Stimulated activated CD4-positive, alpha-beta T cell treated with anti-CD3 and anti-CD28 coated beads, Interleukin-12 subunit alpha, Interleukin-12 subunit beta, amount 100 ng/mL, for 48 hours (primary cell): ENCODE measurements around the gene ACER1.
"Not testable (repeated sequence)": the region's sequence is repeated elsewhere in the genome, so short reads cannot be mapped to it uniquely, and the experiment has no call there.

Experiments used
- DNase-seq, 3 donors: peaks; one replicate each; pipeline ENCODE4 v3.0.0-alpha.2; 2020; ENCODE audit warnings: low read depth in 2 of 3, low spot score in 1 of 3

The ACER1 gene

DNA sequence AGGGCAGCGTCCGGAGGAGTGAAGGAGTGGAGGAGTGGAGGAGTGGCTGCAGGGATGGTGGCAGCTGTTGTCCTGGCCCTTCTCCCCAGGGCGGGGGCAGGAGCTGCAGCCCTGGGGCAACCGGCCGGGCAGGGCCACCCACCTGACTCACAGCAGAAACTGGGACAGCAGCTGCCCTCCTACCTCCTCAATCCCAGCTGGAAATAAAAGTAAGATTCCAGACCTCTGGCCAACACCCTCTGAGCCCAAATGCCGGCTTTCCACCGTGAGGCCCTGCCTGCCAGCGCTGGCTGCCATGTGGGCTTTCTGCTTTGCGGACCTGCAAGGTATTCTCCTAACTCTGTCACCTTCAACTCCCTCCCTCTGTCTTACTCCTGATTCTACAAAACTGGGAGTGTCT lies 24.6 kb upstream of the ACER1 start:
- DNase-seq, result no peak

DNA sequence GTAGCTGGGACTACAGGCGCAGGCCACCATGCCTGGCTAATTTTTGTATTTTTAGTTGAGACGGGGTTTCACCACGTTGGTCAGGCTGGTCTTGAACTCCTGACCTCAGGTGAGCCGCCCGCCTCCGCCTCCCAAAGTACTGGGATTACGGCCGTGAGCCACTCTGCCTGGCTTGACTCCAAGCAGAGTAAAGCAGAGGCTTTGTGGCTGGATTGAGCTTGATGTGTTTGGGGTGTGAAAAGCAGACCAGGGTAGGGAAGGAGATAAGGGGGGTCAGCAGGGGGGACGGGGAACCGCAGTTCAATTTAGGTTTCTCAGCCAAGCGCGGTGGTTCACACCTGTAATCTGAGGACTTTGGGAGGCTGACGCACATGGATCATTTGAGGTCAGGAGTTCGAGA lies 23.8 kb upstream of the ACER1 start:
- no peak for DNase-seq

DNA sequence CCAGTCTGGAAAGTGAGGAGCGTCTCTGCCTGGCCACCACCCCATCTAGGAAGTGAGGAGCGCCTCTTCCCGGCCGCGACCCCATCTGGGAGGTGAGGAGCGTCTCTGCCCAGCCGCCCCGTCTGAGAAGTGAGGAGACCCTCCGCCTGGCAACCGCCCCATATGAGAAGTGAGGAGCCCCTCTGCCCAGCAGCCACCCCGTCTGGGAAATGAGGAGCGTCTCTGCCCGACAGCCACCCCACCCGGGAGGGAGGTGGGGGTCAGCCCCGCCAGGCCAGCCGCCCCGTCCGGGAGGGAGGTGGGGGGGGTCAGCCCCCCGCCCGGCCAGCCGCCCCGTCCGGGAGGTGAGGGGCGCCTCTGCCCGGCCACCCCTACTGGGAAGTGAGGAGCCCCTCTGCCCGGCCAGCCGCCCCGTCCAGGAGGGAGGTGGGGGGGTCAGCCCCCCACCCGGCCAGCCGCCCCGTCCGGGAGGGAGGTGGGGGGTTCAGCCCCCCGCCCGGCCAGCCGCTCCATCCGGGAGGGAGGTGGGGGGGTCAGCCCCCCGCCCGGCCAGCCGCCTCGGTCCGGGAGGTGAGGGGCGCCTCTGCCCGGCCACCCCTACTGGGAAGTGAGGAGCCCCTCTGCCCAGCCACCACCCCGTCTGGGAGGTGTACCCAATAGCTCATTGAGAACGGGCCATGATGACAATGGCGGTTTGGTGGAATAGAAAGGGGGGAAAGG lies 22.1 kb upstream of the ACER1 start:
- not testable (repeated sequence) for DNase-seq

DNA sequence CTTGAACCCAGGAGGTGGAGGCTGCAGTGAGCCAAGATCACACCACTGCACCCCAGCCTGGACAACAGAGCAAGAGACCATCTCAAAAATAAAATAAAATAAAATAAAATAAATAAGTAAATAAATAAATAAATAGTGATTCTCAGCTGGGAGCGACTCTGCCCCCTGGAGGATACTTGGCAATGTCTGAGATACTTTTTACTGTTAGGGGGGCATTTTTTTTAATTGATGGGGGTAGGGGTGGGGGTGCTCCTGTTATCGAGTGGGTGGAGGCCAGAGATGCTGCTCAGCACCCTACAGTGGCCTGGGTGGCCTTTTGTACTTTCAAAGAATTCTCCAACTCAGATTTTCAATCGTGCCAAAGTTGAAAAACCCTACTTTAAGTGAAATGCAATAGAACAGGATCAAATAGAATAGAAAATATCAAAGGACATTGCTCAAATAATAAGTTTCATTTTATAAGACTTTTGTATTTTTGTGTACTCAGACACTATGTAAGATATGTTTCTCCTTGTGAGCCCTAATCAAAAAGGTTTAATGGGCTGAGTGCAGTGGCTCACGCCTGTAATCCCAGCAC lies 20.8 kb upstream of the ACER1 start:
- DNase-seq, result no peak

DNA sequence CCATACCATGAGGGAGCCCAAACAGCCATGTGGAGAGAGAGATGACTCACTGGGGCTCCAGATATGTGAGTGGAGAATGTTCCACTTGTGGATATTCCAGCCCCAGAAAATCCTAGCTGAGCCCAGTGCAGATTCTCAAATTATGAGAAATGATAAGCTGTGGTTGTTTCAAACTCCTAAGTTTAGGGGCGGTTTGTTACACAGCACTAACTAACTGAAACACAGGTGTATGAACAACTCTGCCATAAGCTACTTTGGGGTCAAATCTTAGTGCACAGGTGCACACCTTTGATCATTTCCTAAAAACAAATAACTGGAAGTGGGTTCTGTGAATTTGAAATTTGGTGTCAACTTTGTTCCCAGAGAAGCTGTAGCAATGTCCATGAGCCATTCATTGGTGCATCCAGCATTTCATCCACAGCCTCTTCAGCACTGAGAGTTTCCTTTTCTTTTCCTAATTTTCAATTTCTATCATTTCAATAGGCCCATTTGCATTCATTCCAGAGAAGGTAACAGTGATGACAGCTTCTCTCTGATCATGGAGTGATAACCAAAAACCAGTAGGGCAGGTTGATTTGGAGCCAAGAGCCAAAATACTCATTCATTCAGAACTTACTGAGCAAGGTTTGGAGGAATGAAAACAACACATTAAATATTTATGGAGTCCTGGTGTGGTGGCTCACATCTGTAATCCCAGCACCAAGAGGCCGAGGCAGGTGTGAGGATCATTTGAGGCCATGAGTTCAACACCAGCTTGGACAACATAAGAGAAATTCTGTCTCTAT lies 19.2 kb upstream of the ACER1 start:
- DNase-seq, result no peak

DNA sequence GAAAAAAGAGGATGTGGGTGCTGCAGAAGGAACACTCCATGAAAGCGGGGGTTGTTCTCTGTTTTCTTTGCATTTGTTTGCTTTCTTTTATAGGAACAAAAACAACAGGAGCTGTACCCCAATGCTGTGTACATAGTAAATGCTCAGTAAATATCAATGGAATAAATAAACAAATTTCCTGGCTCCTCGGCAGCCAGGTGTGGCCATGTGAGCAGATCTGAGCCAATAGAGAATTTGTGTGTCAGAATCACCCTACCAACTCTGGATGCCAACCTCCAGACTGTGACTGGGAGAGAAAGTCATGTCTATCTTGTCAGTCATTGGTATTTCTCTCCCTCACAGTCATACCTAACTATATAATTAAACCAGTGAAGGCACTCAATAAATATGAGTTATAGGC lies 17.3 kb upstream of the ACER1 start:
- DNase-seq, result no peak

DNA sequence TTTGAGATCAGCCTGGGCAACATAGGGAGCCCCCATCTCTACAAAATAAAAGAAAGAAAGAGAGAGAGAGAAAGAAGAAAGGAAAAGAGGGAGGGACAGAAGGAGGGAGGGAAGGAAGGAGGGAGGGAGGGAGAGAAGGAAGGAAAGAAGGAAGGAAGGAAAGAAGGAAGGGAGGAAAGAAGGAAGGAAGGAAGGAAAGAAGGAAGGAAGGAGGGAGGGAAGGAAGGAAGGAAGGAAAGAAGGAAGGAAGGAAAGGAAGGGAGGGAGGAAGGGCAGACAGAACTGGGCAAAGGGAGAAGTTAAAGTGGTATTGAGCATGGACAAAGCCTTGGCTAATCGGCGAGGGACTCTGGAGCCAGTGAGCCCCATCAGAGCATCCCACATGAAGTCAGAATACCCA lies 15.9 kb upstream of the ACER1 start:
- not testable (repeated sequence) for DNase-seq

DNA sequence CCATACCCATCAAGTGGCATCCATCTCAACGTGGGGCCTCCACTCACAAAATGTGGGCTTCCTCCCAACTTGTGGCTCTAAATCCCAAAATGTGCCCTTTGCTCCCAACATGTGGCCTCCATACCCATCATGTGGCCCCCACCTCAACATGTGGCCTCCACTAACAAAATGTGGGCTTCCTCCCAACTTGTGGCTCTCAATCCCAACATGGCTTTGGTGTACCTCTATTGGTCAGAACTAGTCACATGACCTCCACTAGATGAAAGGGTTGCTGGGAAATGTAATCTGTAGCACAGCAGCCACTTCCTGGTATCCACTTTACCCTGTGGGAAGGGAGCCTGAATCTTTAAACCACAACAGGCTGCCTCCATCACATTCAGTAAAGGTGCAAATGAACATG lies 10.1 kb upstream of the ACER1 start:
- DNase-seq, result no peak

DNA sequence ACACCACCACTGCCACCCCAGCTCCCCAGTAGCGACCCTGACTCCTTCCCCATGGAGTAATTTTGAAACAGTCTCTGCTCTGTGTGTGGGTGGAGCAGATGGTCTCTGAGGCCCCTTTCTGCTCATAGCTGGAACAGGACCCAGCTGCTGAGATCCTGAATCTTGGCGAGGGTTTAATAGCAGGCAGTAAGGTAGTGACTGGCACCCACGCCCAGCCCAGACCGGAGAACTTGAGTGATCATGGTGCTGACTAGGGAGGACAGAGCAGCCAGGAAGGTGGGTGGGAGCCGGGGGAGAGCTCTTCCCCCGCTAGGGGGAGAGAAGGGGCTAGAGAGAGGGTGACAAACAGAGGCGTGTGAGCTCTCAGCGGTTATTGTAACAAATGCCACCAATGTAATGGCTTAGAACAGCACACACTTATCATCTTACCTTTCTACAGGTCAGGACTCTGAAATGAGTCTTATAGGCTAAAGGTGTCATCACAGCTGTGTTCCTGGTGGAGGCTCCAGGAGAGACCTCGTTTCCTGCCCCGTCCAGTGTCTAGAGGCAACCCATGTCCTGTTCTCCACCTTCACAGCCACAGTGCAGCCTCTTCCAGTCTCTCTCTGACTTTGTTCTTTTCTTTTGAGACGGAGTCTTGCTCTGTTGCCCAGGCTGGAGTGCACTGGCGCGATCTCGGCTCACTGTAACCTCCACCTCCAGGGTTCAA lies 7.2 kb upstream of the ACER1 start:
- DNase-seq, result no peak

DNA sequence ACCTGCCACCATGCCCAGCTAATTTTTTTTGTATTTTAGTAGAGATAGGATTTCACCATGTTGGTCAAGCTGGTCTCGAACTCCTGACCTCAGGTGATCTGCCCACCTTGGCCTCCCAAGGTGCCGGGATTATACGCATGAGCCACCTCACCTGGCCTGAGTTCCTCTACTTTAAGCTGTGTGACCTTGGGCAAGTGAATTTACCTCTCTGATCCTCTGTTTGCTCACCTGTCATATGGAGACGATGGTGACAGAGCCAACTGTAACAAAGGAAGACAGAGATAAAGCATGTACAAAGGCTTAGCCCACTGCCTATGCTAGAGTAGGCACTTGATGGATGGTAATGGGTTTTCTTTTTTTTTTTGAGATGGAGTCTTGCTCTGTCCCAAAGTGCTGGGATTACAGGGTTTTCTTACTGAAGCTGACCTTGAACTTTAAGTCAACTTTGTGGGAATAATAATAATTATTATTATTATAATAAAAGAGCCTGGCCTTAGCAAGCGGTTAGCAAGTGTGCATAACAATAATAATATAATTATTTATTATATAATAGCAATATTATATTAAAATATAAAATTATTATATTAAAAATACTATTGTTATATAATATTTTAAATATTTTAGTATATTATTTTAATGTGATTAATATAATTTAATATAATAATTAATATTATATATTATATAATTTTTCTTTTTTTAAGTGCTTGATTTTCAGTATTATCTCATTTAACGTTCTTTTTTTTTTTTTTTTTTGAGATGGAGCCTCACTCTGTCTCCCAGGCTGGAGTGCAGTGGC lies 1.3 kb upstream of the ACER1 start:
- DNase-seq, result no peak

DNA sequence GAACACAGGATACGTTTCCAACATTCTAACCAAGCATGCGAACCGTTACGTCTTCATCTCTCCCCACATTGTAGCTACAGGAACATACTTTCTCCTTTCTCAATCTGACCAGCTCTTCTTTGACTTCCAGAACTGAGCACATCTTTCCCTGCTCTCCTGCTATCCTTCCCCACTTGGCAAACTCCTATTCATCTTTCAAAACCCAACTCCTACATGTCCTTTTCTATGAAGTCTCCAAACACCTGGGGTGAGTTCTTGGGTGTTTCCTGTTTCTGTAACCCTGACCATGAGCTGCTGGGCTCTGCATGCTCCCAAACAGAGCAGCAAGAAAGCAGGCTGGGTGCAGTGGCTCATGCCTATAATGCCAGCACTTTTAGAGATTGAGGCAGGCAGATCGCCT lies 6.6 kb downstream of the ACER1 start:
- DNase-seq, result no peak

DNA sequence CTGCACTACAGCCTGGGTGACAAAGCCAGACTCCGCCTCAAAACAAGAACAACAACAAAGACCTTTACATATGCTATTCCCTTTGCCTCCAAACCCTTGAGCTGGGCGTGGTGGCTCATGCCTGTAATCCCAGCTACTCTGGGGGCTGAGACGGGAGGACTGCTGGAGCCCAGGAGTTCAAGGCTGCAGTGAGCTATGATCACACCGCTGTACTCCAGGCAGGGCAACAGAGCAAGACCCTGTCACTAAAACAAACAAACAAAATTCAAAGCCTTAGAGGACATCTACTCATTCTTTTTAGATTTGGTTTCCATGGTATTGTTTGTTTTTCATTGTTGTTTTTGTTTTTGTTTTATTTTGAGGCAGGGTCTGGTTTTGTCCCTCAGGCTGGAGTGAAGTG lies 7.8 kb downstream of the ACER1 start:
- DNase-seq, result no peak

DNA sequence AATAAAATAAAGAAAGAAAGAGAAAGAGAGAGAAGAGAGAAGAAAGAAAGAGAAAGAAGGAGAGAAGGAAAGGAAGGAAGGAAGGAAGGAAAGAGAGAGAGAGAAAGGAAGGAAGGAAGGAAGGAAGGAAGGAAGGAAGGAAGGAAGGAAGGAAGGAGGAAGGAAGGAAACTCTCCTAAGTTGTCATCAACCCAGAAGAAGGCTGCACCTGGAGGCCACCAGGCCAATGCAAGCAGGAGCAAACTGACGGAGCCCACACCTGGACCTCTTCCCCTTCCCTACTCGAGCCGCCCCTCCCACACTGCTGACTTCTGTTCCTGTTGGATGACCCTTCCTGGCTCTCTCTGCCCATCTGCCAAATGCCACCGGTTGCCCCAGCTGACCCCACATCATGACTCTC lies 8.7 kb downstream of the ACER1 start:
- no peak for DNase-seq

DNA sequence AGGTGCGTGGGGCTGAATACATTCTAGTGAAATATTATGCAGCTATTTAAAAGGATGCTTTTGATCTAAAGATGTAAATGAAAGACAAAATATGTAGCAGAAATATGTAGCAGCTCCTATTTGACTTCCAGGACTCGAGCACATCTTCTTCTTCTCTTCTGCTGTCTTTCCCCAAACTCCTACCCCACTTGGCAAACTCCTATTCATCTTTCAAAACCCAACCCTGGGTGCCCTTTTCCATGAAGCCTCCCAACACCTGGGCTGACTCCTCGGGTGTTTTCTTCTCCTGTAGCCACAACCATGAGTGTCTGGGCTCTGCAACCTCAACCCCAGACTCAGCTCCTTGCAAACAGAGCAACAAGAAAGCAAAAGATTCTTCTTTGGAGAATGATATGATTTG lies 11.1 kb downstream of the ACER1 start:
- DNase-seq, result no peak

DNA sequence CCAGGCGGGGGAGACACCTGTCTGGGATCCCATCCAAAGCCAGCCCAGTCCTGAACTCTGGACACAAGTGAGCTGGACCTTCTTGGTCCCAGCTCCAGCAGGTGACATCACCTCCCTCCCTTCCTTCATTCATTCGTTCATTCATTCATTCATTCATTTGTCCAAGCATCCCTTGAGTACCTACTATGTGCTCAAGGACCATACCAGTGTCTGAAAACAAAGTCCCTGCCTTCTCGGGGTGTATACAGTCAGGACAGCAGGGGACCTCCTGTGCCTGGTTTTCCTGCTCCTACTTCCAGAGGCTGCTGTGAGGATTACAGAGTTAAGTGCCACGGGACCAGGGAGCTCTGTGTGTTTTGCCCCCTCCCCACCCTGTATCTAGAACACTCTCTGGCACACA lies 14.0 kb downstream of the ACER1 start:
- DNase-seq, result no peak

DNA sequence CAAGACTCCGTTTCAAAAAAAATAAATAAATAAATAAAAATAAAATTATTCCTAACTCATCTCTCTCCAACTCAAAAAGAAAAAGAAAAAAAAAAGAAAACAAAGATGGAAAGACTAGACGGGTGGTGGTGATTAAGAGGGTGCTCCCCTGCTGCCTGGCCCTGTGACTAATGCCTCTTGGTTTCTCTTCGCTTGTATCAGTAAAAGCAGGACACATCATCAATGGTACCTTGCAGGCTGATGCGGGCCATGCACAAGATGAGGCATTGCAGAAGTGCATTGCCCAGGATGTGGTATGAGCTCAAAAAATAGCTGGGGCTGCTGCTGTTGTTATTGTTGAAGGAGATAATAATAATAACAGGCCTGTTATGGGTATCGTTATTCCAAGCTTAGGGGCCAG lies 14.6 kb downstream of the ACER1 start:
- DNase-seq, result peak in 2 of 3 donors; percentile 6 to 20

DNA sequence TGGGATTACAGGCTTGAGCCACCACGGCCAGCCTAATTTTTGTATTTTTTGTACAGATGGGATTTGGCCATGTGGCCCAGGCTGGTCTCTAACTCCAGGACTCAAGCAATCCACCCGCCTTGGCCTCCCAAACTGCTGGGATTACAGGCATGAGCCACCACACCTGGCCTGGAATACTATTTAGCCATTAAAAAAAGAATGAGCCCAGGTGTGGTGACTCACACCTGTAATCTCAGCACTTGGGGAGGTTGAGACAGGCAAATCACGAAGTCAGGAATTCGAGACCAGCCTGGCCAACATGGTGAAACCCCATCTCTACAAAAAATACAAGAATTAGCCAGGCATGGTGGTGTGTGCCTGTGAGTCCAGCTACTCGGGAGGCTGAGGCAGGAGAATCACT lies 17.8 kb downstream of the ACER1 start:
- DNase-seq, result not testable (repeated sequence)

DNA sequence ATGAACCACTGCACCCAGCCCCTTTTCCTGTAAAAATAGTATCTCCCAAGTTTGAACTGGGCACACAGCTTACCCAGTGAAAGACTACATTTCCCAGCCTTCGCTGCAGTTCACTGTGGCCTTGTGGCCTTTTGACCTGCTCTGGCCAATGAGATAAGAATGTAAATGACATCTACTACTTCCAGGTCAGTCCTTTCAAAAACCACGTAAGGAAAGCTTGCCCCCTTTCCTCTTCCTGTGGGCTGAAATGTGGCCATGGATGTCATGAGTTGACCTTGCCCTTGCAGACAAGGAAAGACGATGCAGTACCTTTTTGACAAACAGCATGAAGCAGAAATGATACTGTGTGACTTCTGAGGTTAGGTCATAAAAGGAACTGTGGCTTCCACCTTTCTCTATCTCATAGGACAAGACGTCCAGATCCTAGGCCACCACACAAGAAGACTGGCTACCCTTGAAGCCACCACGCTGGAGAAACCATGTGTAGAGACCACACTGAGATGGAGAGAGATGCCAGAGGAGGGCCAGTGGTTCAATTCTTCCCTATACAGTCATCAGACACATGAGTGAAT lies 19.9 kb downstream of the ACER1 start:
- DNase-seq, result no peak

DNA sequence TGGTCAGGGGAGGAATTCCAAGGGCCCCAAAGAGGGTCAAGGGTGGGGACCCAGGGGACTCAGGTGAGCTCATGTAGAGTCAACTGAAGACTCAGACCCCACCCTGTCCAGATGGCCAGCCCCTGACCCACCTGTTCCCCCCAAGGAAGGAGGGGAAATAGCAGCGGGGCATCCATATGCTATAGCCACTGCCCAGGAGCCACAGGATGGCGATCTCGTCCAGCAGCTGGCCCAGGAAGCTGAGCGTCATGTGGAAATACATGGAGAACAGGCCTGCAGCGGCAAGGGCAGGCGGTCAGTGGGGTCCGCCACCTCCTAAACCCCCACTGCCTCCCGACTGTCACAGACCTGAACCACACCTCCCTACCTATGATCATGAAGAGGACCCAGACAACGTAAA lies 21.4 kb downstream of the ACER1 start:
- DNase-seq, result no peak

DNA sequence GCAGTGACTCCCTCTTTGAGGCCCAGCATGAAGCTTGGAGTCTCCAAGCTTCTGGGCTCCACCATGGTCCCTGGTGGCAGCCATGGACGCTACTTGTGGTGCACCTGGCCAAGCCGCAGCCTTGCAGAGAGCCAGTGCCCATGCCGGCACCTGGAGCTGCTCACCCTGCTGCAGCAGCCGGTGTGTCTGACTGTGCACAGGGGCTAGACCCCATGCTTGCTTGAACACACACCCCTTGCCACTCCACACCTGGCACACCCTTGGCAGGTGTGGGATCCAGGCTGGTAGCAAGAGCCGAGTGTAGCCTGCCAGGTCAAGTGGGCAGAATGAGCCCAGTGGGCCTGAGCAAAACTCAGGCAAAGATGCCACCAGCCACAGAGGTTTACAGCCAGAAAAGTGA lies 35.0 kb downstream of the ACER1 start:
- DNase-seq, result no peak

DNA sequence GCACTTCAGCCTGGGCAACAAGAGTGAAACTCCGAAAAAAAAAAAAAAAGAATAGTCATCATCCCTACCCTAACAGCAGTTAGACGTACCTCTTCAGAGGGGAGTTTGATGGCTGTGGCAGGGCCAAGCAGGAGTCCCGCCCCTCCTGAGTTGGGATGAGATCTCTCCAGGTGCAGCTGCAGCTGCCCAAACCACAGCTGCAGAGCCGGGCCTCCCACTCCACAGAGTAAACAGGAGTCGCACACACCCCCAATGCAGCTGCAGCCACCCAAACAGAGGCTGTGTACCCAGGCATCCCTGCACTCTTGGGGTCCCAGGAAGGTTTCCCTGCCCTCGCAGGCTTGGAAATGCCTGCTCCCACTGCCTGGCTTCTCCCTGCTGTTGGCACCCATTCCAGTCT lies 36.2 kb downstream of the ACER1 start:
- DNase-seq, result no peak
